Neutrophil (primary cell): ENCODE results near the gene HMCN1.

ENCODE experiments used
- H3K27ac ChIP-seq: fragments of 200-600 bp; sonication (generic); 2 replicates; pipeline ENCODE4 v1.5.1; 2016; ENCODE audit warnings: mild to moderate bottlenecking, moderate library complexity
- H3K27me3 ChIP-seq: fragments of 200-600 bp; sonication (generic); 2 replicates; pipeline ENCODE4 v1.6.0; 2016; ENCODE audit warnings: mild to moderate bottlenecking
- H3K36me3 ChIP-seq: fragments of 200-600 bp; sonication (generic); 2 replicates; pipeline ENCODE4 v1.5.1; 2017
- H3K4me1 ChIP-seq, 2 experiments: fragments of 200-600 bp in 1 of 2; sonication (generic) in 1 of 2; 1 replicate in 1 of 2; 2 replicates in 1 of 2; pipeline versions ENCODE4 v1.5.1 to v1.6.1; 2013 to 2016; ENCODE audit warnings: low read depth in 1 of 2, low read length in 1 of 2, mild to moderate bottlenecking in 1 of 2, moderate library complexity in 1 of 2; ENCODE audit not compliant: control insufficient read depth in 1 of 2, insufficient read depth in 1 of 2
- H3K4me3 ChIP-seq, 2 experiments: fragments of 200-600 bp in 1 of 2; sonication (generic) in 1 of 2; 1 replicate in 1 of 2; 2 replicates in 1 of 2; pipeline ENCODE4 v1.5.1; 2013 to 2016; ENCODE audit warnings: low read depth in 1 of 2, low read length in 1 of 2, mild to moderate bottlenecking in 1 of 2, moderate library complexity in 1 of 2
- H3K9me3 ChIP-seq: fragments of 200-600 bp; sonication (generic); 2 replicates; pipeline ENCODE4 v1.5.1; 2016
- CTCF ChIP-seq: fragments of 200-600 bp; sonication (generic); IDR thresholded peaks from 2 replicates; pipeline ENCODE4 v1.5.1; 2016; ENCODE audit warnings: antibody characterized with exemption

HMCN1 gene

DNA sequence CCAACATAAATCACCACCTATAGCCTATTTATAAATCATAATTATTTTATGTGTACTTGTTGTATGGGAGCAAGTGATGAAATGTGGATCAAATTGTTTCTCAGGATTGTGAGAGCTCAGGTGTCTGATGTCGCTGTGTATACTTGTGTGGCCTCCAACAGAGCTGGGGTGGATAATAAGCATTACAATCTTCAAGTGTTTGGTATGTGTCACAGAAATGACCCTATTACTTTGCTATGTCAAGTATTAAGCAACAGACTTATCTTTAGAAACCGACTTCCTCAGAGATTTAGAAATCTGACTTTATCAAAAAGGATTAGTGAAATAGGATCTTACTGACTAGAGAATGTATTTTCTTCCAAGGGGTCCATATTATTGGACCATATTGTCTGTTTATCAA, 360.0 kb downstream of the HMCN1 start:
- no peaks in the 10 kb centered on the region for H3K27me3 ChIP-seq
- no peaks in the 10 kb centered on the region for H3K9me3 ChIP-seq
- no peak overlapping the region for H3K4me3 ChIP-seq
- H3K36me3 ChIP-seq, result no peaks in the 10 kb centered on the region
- no peaks in the 10 kb centered on the region for H3K4me1 ChIP-seq
- no peak for TF ChIP-seq CTCF
- no peak overlapping the region for H3K27ac ChIP-seq

GRCh38 chr1:186099336-186100104, 365.3 kb downstream of the HMCN1 start:
- H3K4me3 ChIP-seq, result no peak overlapping the region
- H3K9me3 ChIP-seq, result no peaks in the 10 kb centered on the region
- no peak for TF ChIP-seq CTCF
- no peaks in the 10 kb centered on the region for H3K4me1 ChIP-seq
- no peaks in the 10 kb centered on the region for H3K36me3 ChIP-seq
- no peak overlapping the region for H3K27ac ChIP-seq
- no peaks in the 10 kb centered on the region for H3K27me3 ChIP-seq

GRCh38 chr1:186102107-186102506, 367.9 kb downstream of the HMCN1 start:
- TF ChIP-seq CTCF, result no peak
- no peaks in the 10 kb centered on the region for H3K36me3 ChIP-seq

DNA sequence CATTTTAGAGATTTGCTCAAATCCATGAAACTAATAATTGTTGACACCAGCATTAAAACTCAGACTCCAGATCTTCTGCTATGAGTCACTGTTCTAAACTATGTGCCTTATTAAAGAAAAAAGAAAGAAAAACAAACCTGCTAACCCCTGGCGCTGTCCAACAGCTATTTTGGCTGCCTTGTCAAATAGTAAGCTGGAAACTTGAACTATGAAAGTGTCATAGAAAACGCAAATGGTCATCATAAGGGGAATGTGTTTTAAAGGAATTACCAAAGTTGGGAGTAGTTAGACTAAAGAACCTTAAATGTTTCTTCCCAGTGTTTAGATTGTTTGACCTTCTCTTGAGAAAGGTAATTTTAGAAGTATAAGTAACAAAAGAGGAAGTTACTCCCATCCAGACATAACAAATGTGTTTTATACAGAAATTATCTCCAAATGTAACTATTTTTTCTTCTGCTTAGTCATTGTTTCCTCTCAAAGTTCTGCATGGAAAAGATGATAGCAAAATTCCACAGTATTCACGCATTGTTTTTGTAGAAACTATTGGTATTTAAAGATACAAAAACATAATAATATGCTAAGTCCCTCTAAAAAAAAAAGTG, 368.5 kb downstream of the HMCN1 start:
- Histone ChIP-seq H3K27ac (no peak overlapping the region), H3K9me3 (no peaks in the 10 kb centered on the region), H3K4me1 (no peaks in the 10 kb centered on the region), H3K36me3 (no peaks in the 10 kb centered on the region), H3K4me3 (no peak overlapping the region), H3K27me3 (no peaks in the 10 kb centered on the region)
- TF ChIP-seq CTCF, result no peak

More at GRCh38 chr1:186102107-186102506, 367.9 kb downstream of the HMCN1 start:
- H3K9me3 ChIP-seq, result no peaks in the 10 kb centered on the region
- H3K27me3 ChIP-seq, result no peaks in the 10 kb centered on the region
- H3K27ac ChIP-seq, result no peak overlapping the region
- no peak overlapping the region for H3K4me3 ChIP-seq
- H3K4me1 ChIP-seq, result no peaks in the 10 kb centered on the region

DNA sequence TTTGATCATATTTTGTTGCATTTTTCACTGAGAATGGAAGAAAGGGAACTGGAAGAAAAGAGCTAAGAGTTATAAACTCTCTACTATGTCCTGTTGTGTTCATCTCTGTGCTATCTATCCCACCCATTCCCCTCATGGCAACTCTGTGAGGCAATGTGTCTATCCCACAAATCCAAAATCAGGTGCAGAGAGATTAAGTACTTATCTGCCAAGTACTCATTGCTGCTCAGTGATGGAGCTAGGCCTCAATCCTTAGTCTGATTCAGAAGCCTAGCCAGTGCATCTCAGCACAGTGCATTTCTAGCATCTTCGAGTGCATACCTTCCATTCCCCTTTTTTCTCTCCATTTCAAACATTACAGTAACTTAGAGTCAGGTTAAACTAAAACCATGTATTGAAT, 370.3 kb downstream of the HMCN1 start:
- no peaks in the 10 kb centered on the region for H3K27me3 ChIP-seq
- H3K4me3 ChIP-seq, result no peak overlapping the region
- no peak for TF ChIP-seq CTCF
- no peaks in the 10 kb centered on the region for H3K9me3 ChIP-seq
- H3K36me3 ChIP-seq, result no peaks in the 10 kb centered on the region
- no peak overlapping the region for H3K27ac ChIP-seq
- H3K4me1 ChIP-seq, result no peaks in the 10 kb centered on the region
